ENCODE data around the gene UBALD2.

Gene UBALD2

GRCh38 chr17:76318586-76318985 is 53.4 kb downstream of the UBALD2 start:
- no peak for DNase-seq (ENCODE audit: low read depth, low spot score)

Data from iPS DF 19.7 (cell line).